ENCODE results near the gene CDKL1.

The CDKL1 gene

DNA sequence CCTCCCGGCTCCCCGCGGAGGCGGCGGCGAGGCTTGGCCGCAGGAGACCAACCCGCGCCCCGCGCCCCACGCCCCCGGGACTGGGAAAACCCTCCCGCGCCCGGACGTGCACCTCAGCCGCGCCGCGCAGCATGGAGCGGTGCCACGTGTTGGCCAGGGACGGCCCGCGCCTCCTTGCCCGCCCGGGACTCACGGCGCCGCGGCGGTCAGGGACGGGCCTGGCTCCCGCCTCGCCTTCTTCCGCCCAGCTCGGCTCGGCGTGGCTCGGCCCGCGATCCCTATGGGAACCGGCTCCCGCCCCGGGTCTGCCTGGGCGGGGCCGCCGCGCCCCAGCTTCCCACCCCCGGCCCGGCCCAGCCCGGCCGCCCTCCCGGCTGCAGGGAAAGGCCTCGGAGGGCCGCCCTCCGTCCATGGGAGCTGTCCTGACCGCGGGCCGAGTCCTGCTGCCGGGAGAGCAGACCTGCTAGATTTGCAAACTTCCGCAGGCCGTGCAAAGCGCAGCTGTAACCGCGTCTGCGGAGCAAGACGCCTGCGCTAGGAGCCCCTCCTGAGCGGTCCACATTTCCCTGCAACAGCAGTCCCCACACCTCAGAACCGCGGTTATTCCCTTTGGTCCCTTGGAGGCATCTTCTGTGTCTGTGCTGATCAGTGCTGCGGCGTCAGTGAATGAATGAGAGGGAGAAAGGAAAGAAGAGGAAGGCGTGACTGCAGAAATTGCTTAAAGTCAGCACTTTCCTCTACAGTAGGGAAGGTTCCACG, at the start of gene CDKL1:
Gene CDKL1 (minus strand): TSS at position 251 of the 759 bp plus-strand sequence. CDS start 1,013 bp downstream, outside the sequence.
- no peak for DNase-seq (ENCODE audit: low spot score)

DNA sequence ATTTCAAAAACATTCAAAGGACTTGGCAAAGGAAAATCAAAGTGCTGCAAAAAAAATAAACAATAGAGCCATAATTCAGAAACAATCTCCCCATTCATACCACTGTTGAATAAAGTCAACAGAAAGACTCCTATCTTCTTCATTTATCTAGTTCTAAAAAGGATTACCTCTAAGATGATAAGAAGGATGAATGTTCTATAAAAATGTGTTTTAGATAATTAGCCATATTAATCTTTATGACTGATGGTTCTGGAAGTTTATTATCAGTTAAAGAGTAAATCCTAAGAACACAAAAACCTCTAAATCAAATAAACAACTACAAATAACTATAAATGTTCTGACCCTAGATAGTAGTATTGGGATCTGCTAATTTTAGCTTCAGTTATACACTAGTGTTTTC, 37.8 kb upstream of the CDKL1 start:
- DNase-seq (ENCODE audit: low spot score), result no peak

DNA sequence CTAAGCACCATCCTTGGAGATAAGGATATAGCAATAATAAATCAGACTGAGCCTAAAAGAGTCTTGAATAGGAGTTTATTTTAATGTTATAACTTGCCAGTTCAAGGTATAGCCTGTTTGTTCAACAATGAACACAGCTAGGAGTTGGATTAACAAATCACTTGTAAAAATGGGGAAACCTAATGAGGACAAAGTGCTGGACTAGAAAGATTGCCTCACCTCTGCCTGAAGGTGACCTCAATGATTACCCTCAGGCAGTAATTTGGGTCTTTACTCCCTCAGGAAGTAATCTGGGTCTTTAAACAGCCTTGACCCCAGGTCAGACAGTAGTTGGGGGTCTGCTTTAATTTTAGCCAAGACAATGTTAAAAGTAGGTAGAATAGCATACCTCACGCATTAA, 35.5 kb upstream of the CDKL1 start:
- no peak for DNase-seq (ENCODE audit: low spot score)

DNA sequence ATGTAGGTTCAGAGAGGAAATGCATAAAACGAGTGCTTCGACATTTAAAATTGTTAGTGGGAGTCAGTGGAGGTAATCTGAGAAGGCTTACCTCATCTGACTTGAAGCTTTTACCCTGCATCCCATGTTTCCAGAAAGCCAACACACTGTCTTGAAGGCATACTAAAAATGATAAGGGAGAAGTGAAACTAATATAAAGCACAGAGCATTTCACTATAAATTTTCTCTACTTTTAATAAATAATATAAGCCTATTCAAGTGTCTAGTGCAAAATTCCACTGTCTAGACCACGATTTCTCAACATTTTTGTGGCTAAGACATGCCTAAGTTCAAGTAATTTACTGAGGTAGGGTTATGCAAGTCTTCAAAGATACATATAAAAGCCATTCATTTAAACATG, 29.1 kb upstream of the CDKL1 start:
- DNase-seq (ENCODE audit: low spot score), result no peak

DNA sequence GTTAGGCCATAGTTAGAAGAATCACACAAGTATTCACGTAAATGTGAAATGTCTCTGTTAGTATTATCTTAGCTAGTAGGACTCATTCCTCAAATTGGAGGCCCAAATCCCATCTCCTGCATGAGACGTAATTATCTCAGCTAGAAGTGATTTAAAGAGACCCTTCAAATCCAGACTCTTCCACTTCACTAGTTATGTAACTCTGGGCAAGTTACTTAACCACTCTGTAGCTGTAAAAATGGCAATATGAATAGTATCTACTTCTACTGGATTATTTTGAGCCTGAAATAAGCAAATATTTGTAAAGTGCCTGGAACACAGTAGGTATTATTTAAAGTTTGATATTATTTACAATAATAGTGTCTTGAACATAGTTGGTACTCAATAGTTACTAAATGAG, 28.4 kb upstream of the CDKL1 start:
- DNase-seq (ENCODE audit: low spot score), result no peak

DNA sequence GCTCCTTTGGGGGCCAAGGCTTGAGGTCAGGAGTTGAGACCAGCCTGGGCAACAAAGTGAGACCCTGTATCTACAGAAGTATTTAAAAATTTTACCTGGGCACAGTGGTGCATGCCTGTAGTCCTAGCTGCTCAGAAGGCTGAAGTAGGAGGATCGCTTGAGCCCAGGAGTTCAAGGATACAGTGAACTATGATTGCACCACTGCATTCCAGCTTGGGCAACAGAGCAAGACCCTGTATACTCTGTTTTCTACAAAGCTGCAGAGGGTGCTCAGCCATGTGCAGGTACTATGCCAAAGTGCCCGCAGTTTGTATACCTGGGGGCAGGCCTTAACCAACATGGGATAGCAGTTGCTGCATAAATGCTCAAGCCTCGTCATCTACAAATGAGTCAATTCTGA, 26.8 kb upstream of the CDKL1 start:
- no peak for DNase-seq (ENCODE audit: low spot score)

DNA sequence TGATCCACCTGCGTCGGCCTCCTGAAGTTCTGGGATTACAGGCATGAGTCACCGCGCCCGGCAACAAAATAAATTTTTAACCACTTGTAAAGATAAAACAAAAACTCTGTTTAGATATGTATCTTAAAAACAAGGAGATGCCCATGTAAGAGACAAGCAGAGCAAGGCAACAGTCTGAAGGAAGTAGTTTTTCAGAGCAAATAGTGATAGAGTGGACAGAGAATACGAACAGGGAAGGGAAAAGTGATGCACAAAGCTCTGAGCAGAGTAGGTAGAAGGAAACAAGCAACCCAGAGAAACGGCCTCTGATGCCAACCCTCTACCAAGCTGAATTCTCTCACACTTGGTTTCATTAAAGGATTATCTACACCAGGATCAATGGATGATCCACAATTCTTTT, 24.8 kb upstream of the CDKL1 start:
- no peak for DNase-seq (ENCODE audit: low spot score)

DNA sequence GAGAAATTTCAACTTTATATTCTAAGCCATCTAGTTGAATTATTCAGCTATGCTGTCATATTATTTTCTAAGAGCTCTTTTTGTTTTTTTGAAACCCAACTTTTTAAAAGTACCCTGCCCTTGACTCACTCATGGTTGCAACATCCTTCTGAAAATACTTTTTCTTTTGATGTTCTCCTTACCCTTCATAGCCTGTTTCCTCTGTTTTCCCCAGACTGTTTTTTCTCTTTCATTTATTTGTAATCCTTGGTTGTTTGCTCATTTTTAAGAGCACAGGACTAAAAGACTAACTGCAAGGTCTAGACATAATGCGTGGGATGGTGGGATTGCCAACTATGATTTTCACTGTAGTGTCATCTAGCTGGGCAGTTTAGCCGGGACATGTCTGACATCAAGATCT, 21.2 kb upstream of the CDKL1 start:
- no peak for DNase-seq (ENCODE audit: low spot score)

DNA sequence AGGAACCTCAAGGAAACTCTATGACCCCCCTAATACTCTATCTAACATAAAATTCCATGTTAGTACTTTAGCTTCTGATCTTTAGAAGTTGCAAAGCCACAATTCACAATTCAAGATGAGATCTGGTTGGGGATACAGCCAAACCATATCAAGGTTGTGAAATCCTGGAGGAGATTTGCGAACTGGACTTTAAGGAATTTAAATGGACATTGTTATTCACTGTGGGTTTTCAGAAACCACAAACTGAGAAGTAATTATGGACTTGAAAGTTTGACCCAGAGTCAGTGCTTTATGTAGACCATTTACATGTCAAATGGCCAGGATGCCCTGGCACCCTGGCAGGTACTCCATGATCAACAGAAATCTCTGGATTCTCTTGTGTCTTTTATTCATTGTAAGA, 14.2 kb upstream of the CDKL1 start:
- DNase-seq (ENCODE audit: low spot score), result no peak

DNA sequence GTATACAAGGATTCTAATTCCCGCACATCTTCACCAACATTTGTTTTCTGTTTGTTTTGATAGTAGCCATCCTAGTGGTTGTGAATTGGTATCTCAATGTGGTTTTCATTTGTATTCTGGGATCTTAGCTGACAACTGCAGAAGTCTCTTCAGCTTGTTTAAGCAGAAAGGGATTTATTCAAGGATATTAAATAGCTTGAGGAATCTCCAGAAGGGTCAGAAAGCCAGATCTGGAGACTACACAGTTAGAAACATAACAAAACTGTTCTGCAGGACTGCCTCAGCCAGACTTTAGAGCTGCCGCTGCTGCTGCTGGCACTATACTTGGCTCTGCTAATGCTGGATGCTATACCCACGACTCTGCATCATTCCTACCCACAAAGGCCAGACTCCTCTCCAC, 13.4 kb upstream of the CDKL1 start:
- no peak for DNase-seq (ENCODE audit: low spot score)

DNA sequence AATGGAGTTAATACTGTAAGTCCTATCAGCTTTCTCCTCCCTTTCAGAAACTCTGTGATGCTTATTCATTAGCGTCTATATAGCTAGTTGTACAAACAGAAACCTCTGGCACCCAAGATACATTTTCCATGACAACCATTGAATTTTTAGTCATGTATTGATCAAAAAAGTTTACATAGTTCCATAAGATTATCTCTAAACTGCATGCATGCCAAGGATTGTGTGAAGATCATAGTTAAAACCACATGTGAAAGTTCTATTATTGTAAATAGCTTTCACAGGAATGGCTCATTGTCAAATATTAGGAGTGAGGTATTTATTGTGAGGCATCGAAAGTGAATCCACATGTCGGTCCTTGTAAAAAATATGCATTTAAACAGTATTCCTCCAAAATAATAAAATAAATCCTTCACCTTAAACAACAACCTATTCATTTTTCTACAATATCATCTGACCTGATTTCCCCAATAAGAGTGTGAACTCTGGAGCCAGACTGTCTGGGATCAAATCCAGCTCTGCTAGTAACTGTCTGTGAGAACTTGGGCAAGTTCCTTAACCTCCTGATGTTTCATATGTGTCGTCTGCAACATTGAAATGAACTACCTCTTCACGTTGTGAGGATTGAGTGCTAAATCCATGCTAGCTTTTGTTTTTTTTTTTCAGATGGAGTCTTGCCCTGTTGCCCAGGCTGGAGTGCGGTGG, 10.6 kb upstream of the CDKL1 start:
- DNase-seq (ENCODE audit: low spot score), result no peak

DNA sequence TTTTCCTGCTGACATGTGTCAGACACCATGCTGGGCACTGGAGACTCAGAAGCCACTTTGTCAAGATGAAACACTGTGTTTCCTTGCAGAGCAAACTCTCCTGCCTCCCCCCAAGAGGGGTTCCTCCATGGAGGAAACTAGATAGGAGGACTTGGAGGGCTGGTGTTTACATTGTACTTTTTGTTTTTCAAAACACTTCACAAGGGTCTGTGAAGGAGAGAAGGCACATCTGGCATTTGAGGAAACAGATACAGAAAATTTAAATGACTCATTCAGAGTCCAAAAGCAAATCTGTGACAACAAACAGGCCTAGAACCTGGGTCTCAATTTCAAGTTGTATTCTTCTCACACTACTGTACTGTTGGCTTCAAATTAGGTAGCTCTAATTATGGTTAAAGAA, 6.7 kb upstream of the CDKL1 start:
- no peak for DNase-seq (ENCODE audit: low spot score)

DNA sequence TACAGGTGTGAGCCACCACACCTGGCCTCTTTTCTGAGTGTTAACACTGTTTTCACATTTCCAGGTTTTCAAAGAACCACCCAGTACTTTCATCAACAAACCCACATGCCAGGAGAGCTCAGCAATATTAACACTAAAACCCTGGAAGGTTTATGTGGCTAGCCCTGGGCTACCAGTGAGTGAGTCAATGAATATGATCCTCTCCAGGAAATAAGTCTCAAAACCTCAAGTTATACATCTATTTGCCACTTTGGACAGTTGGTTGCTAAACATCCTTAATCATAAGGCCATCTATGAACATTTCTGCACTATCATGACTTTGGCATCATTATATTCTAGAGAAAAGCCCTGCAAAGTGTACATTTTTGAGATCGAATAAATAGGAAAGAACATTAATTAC, 6.3 kb upstream of the CDKL1 start:
- no peak for DNase-seq (ENCODE audit: low spot score)

DNA sequence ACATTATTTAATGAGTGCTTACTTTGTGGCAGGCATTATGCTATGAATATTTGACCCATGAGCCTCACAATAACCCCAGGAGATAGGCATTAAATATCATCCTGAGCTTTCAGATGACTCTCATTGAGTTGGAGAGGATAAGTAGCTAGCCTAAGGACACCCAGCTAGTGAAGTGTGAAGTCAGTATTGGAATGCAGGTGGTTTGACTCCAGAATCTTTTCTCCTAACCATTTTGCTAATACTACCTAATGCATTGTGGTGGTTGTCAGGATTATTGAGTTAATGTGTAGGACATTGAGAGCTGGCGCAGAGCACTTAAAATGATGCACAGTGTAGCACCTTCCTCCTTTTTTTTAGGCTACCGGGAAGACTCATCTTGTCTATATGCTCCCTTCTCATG, 3.8 kb upstream of the CDKL1 start:
- DNase-seq (ENCODE audit: low spot score), result no peak

DNA sequence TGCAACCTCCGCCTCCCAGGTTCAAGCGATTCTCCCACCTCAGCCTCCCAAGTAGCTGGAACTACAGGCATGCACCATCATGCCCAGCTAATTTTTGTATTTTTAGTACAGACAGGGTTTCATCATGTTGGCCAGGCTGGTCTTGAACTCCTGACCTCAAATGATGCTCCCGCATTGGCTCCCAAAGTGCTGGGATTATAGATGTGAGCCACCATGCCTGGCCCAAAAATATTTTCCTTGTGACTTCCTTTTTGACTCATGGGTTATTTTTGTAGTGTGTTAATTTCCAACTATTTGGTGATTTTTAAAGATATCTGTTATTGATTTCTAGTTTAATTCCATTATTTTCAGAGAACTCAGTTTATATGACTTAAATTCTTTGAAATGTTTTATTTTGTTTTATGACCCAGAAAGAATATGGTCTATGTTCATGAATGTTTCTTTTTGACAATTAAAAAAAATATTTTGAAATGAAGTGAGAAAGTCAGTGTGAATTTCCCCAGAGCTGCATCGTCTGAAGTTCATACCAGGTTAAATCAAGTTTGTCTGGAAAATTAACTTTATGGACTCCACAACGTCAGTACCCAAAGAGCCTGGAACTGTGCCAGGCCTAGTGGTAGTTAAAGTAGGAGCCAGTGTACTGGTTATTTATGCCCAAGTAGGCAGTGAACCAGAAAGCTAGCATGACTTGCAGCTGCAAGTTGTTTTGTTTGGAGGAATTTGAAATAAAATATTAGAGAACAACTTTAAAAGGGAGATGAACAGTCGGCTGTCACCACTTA, 2.8 kb upstream of the CDKL1 start:
- peak; percentile 67 for DNase-seq (ENCODE audit: low spot score)

DNA sequence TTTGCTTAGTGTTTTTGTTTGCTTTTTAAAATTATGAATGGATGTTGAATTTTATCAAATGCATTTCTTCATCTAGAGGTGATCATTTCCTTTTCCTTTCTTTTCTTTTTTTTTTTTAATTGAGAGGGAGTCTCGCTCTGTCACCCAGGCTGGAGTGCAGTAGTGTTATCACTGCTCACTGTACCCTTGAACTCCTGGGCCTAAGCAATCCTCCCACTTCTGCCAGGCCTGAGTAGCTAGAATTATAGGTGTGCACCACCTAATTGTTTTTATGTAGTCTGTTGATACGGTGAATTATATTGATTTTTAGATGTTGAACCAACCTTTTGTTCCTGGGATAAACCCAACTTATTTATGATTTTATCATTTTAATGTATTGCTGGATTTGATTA, 1.5 kb upstream of the CDKL1 start:
- DNase-seq (ENCODE audit: low spot score), result no peak

DNA sequence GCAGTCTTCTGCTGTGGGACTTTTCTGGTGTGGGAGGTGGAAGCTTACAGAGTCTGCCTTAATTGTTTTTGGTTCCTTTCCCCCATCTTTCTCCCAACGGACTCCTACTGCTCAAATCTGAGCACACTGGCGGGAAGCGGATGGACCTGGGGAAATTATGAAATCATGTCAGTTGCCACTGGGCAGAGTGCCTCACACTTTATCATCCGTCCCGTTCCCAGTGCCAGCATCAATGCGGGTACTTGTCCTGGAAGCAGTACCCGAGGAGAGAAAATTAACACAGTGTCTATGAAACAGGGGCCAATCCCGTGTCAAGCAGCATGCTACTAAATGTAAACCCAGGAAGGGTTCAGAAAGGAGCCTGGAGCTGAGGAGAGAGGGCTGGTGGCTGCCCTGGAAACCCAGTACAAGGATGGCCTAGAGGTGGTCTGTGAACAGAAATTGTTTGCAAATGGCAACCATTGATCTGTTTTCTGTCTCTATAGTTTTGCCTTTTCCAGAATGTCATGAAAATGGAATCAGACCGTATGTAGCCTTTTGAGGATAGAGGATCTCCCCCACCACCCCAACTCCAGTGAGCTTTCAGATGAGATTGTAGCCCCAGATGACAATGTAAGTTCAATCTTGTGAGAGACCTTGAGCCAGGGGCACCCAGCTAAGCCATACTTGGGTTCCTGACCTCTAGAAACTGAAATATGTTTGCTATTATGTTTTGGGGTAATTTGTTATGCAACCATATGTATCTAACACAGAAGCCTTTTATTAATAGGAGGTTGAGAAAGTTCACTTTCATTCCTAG, 908 bp upstream of the CDKL1 start:
- DNase-seq (ENCODE audit: low spot score), result no peak

DNA sequence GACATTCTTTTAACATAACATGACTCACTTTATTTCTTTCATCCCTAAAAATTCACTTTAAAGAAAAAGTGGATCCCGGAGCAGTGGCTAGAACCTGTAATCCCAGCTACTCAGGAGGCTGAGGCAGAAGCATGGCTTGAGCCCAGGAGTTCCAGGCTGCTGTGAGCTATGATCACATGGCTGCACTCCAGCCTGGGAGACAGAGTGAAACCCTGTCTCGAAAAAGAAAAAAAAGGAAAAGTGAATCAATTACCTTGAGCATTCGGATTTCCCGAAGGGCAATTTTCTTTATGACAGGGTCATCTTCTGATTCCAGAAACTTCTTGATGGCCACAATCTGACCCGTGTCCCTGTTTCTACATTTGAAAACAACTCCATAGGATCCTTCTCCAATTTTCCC, 1.2 kb downstream of the CDKL1 start:
- DNase-seq (ENCODE audit: low spot score), result no peak

DNA sequence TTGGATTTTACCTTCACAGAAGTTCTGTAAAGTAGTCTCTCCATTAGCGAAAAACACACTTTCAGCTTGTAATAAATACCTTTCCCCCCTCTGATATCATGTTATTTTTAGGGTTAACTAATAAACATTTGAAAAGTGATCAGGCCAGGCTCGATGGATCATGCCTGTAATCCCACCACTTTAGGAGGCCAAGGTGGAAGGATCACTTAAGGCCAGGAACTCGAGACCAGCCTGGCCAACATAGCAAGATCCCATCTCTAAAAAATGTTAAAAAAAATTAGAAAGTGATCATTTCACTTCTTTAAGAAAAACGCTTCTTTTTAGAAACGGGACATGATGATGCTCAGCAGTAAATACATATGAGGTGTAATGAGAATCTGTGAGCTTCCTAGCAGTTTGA, 2.0 kb downstream of the CDKL1 start:
- DNase-seq (ENCODE audit: low spot score), result no peak

DNA sequence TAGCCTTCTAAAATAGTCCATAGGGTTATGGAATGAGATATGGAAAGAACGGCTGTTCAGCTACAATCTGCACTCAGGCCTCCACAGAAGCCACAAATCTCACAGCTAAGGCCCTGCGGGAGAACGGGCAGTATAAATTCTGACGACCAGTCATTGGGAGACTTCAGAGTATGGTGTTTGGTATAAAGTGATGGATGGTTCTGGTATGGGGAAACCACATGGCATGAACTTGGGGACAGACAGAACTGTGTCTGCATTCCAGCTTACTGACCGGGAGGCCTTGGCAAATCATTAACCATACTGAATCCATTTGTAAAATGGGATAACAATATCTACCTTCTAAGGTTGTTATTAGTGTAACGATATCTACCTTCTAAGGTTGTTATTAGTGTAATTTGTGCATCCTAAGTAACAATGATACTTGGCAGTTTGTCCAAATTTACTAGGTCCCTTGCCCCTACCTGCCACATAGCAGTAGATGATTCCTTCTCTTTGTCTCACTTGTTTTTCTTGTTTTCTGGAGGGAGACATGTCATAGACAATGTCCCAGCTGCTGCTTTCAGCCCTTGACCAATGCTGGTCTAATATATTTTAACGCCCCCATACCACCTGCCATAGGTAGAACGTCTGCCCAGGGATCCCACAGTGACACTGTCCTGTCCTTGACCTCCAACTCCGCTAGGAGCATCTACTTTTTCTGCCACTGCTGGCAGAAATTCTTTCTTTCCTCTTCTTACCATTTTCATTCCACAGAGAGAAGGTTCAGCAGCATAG, 6.8 kb downstream of the CDKL1 start:
- DNase-seq (ENCODE audit: low spot score), result no peak

DNA sequence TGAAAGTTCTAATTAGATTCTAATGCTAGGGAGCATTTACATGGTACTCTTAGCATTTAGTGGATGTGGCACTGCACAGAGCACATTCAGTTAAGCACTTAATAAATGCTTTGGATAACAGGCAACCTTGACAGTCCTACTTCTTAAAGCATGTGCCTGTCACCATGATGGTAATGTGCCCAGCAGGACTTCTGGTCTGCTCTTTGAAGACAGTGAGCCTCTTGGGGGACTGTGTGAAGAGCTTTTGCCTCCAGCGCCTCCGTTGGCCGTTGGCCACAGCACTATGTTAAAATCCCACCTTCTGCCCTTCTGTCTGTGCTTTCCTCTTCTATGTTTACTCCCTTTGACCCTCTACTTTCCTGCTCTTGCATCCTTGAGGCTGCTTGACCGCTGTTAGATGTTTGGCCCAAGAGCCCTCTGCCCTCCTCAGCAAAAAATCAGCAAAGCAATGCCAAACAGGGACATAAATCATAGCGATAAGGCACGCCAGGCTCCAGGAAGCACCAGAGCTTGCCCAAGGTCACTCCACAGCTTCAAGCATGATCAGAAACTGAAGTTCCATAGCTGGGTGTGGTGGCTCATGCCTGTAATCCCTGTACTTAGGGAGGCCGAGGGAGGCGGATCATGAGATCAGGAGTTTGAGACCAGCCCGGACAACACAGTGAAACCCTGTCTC, 8.3 kb downstream of the CDKL1 start:
- no peak for DNase-seq (ENCODE audit: low spot score)

All from hematopoietic multipotent progenitor cell treated with erythropoietin and hydrocortisone succinate and interleukin-3 and kit ligand, for 17 days (in vitro differentiated cells).